Glutamatergic neuron (in vitro differentiated cells): ENCODE data around the gene S100P. TPM values are rescaled to one million over a fixed set of nuclear protein-coding genes. Genes with fewer than 3 reads are reported as not detected.
"Not testable (repeated sequence)": the region's sequence is repeated elsewhere in the genome, so short reads cannot be mapped to it uniquely, and the experiment has no call there.

Experiments
- DNase-seq: peaks from one replicate; pipeline ENCODE4 v3.0.0; 2022
- H3K27ac Mint-ChIP-seq: one replicate; pipeline ENCODE4 v1.8.0; 2020; ENCODE audit warnings: mild to moderate bottlenecking, mixed read lengths, inconsistent platforms; ENCODE audit not compliant: unreplicated experiment
- H3K27me3 Mint-ChIP-seq: one replicate; pipeline ENCODE4 v1.8.0; 2020; ENCODE audit warnings: mild to moderate bottlenecking, moderate library complexity, mixed read lengths, inconsistent platforms; ENCODE audit not compliant: unreplicated experiment
- H3K36me3 Mint-ChIP-seq: one replicate; pipeline ENCODE4 v1.8.0; 2020; ENCODE audit warnings: mild to moderate bottlenecking, mixed read lengths, inconsistent platforms; ENCODE audit not compliant: unreplicated experiment
- H3K4me1 Mint-ChIP-seq: one replicate; pipeline ENCODE4 v1.8.0; 2020; ENCODE audit warnings: mild to moderate bottlenecking, low read depth, mixed read lengths, inconsistent platforms; ENCODE audit not compliant: unreplicated experiment
- H3K4me3 Mint-ChIP-seq: one replicate; pipeline ENCODE4 v1.8.0; 2020; ENCODE audit warnings: mild to moderate bottlenecking, mixed read lengths, inconsistent platforms; ENCODE audit not compliant: unreplicated experiment
- H3K9me3 Mint-ChIP-seq: one replicate; pipeline ENCODE4 v1.8.0; 2020; ENCODE audit warnings: mild to moderate bottlenecking, moderate library complexity, mixed read lengths, inconsistent platforms; ENCODE audit not compliant: unreplicated experiment
- CTCF ChIP-seq: fragments of 200-600 bp; sonication (generic); IDR thresholded peaks from one replicate; pipeline ENCODE4 v1.5.0; 2021; ENCODE audit not compliant: partially characterized antibody, unreplicated experiment
- total RNA-seq: library from RNA; stranded (reverse); fragmentation: NEBNext Ultra II Directional; extraction: Animal tissue kit (Norgen Biotek cat#: 25700); gene quantifications from one replicate; pipeline ENCODE4 v1.2.1, GENCODE V29; 2021; ENCODE audit not compliant: unreplicated experiment

Gene S100P
- total RNA-seq, 1 donor from 2014 or later, result not detected

GRCh38 chr4:6665320-6665654 is 28.4 kb upstream of the S100P start:
- Mint-ChIP-seq H3K4me1 (no peaks in the 10 kb centered on the region), H3K27ac (no peak overlapping the region), H3K36me3 (no peaks in the 10 kb centered on the region), H3K27me3 (peaks cover 7% of the 10 kb centered on the region), H3K4me3 (no peak overlapping the region), H3K9me3 (no peaks in the 10 kb centered on the region)
- DNase-seq, result no peak
- TF ChIP-seq CTCF, result no peak

- Mint-ChIP-seq H3K9me3 (peaks cover 3% of the 10 kb centered on the region), H3K27ac (no peak overlapping the region), H3K36me3 (no peaks in the 10 kb centered on the region), H3K4me3 (no peak overlapping the region), H3K27me3 (peaks cover 3% of the 10 kb centered on the region), H3K4me1 (peaks cover 1% of the 10 kb centered on the region)
- TF ChIP-seq CTCF, result no peak
- DNase-seq, result no peak
Measured at GRCh38 chr4:6668391-6668790, 25.3 kb upstream of the S100P start.

- H3K27me3 Mint-ChIP-seq, result peaks cover 10% of the 10 kb centered on the region
- DNase-seq, result no peak
- no peak overlapping the region for H3K4me3 Mint-ChIP-seq
- no peak for TF ChIP-seq CTCF
- H3K4me1 Mint-ChIP-seq, result peaks cover 12% of the 10 kb centered on the region
- H3K27ac Mint-ChIP-seq, result no peak overlapping the region
- H3K9me3 Mint-ChIP-seq, result peaks cover 9% of the 10 kb centered on the region
- no peaks in the 10 kb centered on the region for H3K36me3 Mint-ChIP-seq
Measured at GRCh38 chr4:6671648-6672047, 22.0 kb upstream of the S100P start.

GRCh38 chr4:6672131-6672530 is 21.5 kb upstream of the S100P start:
- Mint-ChIP-seq H3K4me1 (peaks cover 14% of the 10 kb centered on the region), H3K9me3 (peaks cover 9% of the 10 kb centered on the region), H3K27me3 (peaks cover 10% of the 10 kb centered on the region), H3K27ac (no peak overlapping the region), H3K36me3 (no peaks in the 10 kb centered on the region), H3K4me3 (no peak overlapping the region)
- no peak for TF ChIP-seq CTCF
- DNase-seq, result no peak

GRCh38 chr4:6672541-6673190 is 21.0 kb upstream of the S100P start:
- H3K27ac Mint-ChIP-seq, result peak overlapping the region; percentile 97
- not testable (repeated sequence) for H3K9me3 Mint-ChIP-seq, DNase-seq, H3K36me3 Mint-ChIP-seq, H3K4me3 Mint-ChIP-seq
- peaks cover 18% of the 10 kb centered on the region for H3K4me1 Mint-ChIP-seq
- H3K27me3 Mint-ChIP-seq, result peaks cover 14% of the 10 kb centered on the region

- Mint-ChIP-seq H3K27me3 (peaks cover 15% of the 10 kb centered on the region), H3K4me3 (peak overlapping the region; percentile 98), H3K4me1 (peaks cover 19% of the 10 kb centered on the region), H3K27ac (peak overlapping the region; percentile 97)
- H3K9me3 Mint-ChIP-seq, DNase-seq, H3K36me3 Mint-ChIP-seq: not testable (repeated sequence)
Measured at GRCh38 chr4:6673191-6673659, 20.5 kb upstream of the S100P start.
